HG02870 (cell line): ENCODE measurements around the gene ZNF618.

Source experiments
- ATAC-seq: cut with Tn5 transposase; IDR thresholded peaks from one replicate; pipeline ENCODE4 v1.9.1; 2021; ENCODE audit warnings: mild to moderate bottlenecking, moderate library complexity; ENCODE audit not compliant: unreplicated experiment

The ZNF618 gene

DNA sequence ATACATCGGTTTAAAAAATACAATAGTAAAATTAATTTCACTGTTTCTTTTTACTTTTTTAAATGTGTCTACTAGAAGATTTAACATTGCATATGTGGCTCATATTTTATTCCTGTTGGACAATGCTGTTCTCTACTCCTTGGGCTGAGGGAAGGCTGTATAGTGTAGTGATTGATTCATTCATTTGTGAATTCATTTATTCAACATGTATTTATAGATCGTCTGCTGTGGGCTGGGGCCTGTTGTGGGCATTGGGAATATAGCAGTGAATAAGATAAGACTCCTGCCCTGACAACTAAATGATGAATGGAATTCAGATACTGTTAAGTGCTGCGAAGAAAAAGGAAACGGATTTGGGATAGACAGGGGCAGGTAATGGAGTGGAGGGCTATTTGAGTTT lies 55.7 kb downstream of the ZNF618 start:
- ATAC-seq: no peak

DNA sequence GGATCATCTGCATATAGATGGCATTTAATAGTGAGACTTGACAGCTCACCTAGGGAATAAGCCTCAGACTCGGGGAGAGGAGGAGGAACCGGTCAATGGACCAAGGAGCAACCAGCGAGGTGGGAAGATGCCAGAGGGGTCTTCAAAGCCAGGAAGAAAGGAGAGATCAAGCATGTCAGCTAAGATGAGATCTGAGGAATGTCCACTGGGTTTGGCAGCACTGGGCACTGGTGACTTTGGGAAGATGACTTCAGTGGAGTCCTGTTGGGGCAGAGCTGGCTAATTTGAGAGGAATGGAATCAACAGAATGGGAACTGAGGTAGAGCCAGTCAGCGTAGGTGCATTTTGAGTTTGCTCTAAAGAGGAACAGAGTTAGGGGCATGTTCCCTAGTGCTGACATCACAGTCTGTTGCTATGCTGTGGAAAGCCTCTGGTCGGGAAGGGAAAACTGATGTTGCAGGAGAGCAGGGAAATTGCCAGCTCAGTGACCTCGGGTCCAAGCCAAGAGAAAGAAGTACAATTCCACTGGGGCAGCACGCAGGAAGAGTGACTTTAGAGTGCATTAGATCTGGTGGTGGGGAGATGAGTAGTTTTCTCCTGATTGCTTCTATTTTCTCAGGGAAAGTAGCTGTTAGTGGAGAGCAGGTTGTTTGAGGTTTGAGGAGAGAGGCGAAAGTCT lies 56.9 kb downstream of the ZNF618 start:
- ATAC-seq: no peak

- no peak for ATAC-seq
These were observed 57.6 kb downstream of the ZNF618 start for GRCh38 chr9:113933671-113934070.

DNA sequence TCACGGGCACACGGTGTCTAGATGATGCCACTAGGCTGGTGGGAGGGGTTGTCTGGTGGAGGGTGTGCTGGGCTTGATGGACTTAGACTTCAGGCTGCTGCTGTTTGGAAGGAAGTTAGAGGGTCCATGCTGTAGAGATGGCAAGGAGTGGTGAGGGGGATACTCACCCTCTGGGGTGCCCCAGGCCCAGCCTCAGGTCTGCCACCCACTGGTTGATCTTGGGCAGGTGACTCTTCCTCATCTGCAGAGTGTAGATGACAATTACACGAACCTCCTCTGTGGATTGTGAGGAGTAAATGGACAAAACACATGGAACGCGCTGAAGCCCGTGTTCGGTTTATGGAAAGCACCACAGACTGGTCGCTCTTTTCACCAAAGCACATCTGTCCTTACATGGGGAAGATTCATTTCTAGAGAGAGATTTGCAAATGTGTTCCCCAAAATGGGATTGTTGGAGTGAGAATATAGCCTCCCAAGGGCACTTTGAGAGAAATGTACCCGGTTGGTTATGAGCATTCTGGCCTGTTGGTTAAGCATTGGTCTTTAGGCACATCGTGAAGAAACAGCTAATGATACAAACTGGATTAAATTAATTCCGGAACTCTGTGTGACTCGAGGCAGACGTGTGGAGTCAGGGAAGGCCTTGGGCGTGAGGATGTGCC lies 58.2 kb downstream of the ZNF618 start:
- no peak for ATAC-seq

DNA sequence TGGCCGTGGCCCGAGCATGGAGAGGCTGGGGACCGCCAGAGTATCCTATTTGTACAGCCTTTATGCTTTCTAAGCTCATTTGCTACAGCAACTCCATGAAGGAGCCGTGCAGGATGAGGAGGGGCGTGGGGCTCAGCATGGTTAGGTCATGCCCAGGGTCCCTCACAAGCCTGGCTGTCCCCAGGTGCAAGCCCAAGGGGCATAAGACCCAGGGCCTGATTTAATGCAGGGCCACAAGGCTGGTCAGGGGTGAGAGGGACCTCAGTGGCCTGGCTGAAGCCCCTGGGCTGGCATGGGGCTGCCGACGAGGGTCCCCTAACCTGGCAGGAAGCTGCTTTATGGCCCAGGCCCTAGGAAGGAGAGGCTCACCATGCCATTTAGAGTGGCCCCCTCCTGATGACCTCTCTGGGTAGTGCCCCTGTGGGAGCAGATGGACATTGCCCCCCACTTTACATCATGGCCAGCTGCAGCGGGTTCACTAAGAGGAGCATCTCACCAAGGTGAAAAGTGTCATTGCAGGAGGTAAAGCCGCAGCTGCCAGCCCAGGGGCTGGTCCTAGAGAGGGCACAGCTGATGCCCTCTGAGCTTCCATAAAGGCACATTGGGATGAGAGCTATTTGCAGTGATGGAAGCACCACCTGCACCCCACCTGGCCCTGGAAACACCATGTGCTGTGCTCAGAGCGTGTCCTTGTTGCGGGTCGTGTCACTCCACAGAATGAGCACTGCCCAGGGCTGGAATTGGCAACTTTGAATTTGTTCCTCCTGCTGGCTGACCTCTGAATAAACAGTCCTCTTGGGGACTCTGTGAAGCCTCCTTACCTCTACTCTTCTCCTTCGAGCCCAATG lies 58.9 kb downstream of the ZNF618 start:
- ATAC-seq: no peak

GRCh38 chr9:113935677-113936380 lies 59.7 kb downstream of the ZNF618 start:
- ATAC-seq: no peak

DNA sequence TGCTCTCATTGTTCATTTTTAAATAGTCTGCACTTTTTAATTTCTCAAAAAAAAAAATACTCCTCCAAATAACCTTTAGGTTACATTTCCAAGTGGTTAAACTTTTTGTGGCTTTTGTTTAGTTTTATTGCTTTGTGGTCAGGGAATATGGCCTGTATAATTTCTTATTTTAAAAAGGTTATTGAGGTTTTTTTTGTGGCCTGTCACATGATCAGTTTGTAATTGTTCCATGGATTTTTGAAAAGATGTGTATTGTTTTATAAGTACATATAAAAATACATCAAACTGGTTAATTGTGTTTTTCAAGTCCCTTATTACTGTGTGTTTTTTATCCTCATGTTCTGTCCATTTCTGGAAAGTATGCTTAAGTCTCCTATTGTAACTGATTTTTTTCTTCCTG lies 64.0 kb downstream of the ZNF618 start:
- no peak for ATAC-seq

- no peak for ATAC-seq
These were observed 64.9 kb downstream of the ZNF618 start for GRCh38 chr9:113941056-113941455.

DNA sequence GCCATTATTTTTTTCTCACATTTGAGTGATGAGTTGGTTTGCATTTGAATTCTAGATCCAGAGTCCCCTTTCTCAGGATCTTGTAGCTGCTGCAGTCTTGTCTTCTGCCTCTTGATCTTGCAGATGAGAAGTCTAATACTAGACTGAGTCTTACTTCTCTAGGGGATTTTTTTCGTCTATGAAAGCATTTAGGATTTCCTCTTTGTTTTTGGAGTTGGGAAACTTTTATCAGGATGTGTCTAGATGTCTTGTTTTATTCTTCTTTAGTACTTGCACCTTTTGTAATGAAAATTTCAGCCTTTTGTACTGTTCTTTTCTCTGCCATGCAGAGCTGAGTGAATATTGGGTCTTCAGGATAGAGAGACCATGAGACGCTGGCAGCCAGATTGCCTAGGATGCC lies 65.4 kb downstream of the ZNF618 start:
- ATAC-seq: no peak

DNA sequence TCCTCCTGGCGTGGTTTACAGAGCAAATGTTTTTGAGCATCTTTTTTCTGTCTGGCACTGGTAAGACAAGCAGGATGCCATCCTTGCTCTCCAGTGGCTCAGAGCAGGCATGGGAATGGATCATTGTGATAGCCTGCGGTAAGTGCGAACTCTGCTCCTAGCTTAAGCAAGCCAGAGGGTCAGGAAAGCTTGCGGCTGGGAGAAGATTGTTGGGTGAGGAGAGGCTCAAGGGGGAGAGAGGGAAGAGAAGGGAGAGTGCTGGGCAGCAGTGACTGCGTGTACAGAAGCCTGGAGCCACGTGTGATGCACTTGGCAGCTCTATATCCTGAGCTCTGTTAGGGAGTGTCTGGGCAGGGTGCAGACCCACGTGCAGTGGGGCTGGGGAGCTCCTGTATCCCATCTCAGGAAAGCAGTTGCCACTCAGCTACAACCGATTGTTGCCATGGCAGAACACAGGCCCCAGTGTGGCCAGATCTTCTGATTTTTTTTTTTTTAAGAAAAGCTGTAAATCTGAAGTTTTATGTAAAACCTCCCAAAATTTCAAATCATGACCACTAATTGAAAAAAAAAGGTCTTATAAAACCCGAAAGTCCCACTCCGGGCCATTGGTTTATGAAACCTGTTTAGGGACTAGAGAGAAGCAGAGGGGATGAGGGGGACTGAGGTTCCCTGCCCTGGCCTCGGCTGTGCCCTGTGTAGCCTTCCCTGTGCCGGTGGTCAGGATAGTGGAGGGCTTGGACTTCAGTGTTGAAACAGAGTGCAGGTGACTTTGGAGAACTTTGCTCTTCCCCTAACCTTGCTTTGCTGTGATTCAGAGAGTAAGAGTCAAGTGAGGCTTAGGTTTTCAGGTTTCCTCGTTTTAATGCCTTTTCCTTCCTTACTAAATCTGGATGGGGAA lies 67.3 kb downstream of the ZNF618 start:
- no peak for ATAC-seq

DNA sequence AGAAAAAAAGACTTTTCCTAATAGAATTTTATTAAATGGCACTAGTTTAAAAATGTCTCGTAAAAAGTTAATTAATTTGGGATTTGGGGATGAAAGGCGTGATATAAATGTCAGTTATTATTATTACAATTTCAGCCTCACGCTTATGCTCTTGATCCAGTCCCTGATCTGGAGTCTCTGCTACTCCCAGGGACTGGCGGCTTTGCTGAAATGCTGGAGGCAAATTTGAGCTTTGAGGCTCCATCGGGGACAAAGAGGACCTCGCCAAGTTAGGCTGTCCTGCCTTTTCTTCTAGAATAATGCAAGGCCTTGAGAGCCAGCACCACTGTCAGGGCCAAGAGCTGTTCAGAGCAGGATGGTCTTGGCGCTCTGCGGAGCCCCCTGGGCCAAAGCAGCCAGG lies 69.7 kb downstream of the ZNF618 start:
- ATAC-seq: no peak

- no peak for ATAC-seq
These were observed 70.5 kb downstream of the ZNF618 start for GRCh38 chr9:113946496-113947115.

DNA sequence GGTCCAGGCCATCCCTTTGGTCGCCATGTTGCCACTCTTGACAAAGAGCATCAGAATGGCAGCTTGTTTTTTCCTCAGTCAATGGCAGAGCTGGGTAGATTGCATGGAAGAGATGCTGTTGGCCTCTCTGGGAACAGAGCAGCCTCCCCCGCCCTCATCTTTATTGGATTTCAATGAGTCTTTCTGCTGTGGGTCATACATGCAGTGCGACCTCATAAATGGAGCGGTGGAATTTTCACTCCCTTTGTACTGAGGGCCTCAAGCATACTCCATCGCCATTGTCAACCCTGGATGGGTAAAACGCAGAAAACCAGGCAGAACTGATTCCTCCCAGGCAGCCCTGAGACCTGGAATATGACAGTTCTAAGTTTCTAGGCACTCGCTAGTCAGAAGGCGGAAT lies 71.8 kb downstream of the ZNF618 start:
- no peak for ATAC-seq

DNA sequence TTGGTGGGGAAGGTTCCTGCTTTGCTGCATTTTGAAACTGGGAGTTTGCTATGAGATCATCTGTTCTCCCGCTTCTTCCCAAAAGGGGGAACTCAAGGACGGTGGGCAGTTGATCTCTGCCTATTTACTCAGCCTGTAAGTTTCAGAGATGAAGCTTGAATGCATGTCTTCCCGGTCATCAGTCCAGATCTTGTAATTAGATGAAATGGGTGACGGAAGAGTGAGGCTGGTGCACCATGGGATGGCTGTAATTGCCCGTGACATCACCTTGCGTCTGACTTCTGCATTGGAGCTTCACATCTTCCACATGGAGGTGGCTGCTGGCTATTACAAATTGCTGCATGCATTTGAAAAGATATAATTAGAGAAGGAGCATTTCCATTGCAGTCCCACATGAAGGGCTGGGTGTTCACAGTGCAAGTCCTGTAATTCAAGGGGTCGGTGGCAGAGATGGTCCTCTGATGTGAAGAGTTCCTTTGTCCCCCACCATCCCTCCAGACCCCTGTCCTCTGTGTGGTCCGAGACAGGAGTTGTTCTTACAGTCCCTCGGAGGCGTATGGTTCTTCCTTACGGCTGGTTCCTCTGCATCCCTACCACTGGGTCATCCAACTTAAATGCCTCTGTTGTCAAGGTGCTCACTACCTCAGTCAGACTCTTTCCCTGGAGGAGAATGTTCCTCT lies 72.9 kb downstream of the ZNF618 start:
- ATAC-seq: no peak

GRCh38 chr9:113949571-113950078 lies 73.5 kb downstream of the ZNF618 start:
- ATAC-seq: no peak

- ATAC-seq: no peak
These were observed 74.3 kb downstream of the ZNF618 start for GRCh38 chr9:113950195-113951031.

DNA sequence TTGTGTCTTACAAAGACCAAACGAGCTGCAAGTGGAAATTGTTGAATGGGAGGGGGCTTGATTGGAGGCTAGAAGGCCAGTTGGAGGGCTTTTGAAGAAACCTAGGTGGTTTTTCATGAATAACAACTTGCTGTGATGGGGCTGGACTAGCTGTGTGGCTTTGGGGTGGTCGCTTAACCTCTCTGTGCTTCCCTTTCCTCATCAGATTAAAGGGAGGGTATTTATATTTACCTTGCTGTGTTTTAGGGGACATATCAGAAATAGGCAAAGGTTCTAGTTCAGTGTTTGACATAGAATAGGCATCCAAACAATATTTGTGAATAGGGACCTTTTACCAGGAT lies 74.9 kb downstream of the ZNF618 start:
- ATAC-seq: no peak

DNA sequence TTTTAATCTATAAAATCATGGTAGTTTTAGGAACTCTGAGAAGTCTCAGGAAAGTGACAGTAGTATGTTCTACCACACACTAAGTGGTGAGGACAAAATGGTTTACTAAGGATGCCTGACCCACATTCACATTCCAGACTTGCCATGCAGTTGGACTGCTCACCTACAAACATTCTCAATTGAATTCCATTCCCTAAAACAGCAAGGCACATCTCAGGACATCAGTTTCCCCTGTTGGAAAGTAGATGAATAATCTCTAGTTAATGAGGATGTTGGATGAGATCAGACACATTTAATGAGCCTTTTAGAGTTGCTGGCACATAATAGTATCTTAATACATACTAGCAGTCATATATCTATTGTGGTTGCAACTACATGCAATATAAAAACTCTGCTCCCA lies 76.6 kb downstream of the ZNF618 start:
- ATAC-seq: no peak
